HepG2 (cell line): ENCODE measurements around the gene GLT1D1. TPM values are rescaled to one million over a fixed set of nuclear protein-coding genes. Genes with fewer than 3 reads are reported as not detected.

Experiments used
- ATAC-seq: fragments of 200-7000 bp; cut with Tn5 transposase; 3 replicates; pipeline ENCODE4 v1.9.1; 2020; ENCODE audit warnings: mild to moderate bottlenecking, moderate library complexity
- BruUV-seq: library from RNA; stranded (reverse); fragments of 400-500 nt; replicated peaks from 2 replicates; lab custom pipeline; 2021; lab: Mats Ljungman, UMichigan
- CTCF ChIA-PET: fragments of 300-600 bp; formaldehyde crosslinking; extraction: SDS; loops from one replicate; lab custom pipeline; 2021; ENCODE audit warnings: low total read pairs, inconsistent platforms, low intra/inter-chr PET ratio; lab: Yijun Ruan, JAX
- POLR2A ChIA-PET: fragments of 350-600 bp; sonication (Branson Sonifier 250); formaldehyde crosslinking; loops from one replicate; lab custom pipeline; 2020; ENCODE audit warnings: antibody characterized with exemption, inconsistent platforms; lab: Yijun Ruan, JAX
- DNase-seq: peaks from one replicate; pipeline ENCODE4 v3.0.0-alpha.2; 2015; ENCODE audit warnings: low spot score
- FAIRE-seq: peaks from 3 replicates; lab custom pipeline; 2011; peaks lifted over from hg19 to GRCh38; lab: Jason Lieb, UNC
- H2AFZ ChIP-seq: one replicate; pipeline ENCODE4 v1.6.1; 2011; ENCODE audit warnings: low read length, inconsistent platforms
- H3K27ac ChIP-seq: fragments of 300-600 bp; 3 replicates; pipeline ENCODE4 v1.8.0; 2011; ENCODE audit warnings: mixed run types, mild to moderate bottlenecking, mixed read lengths, low read length, inconsistent platforms; ENCODE audit not compliant: insufficient read depth; ENCODE audit errors: extremely low read length
- H3K27me3 ChIP-seq, 2 experiments: fragments of 200-600 bp in 1 of 2; 2 replicates in 1 of 2; 3 replicates in 1 of 2; pipeline versions ENCODE4 v1.6.0 to v1.8.0; 2011; ENCODE audit warnings: low read length in 2 of 2, mild to moderate bottlenecking in 2 of 2, moderate library complexity in 2 of 2, inconsistent platforms in 1 of 2; ENCODE audit not compliant: insufficient read depth in 2 of 2, control insufficient read depth in 1 of 2
- H3K36me3 ChIP-seq, 2 experiments: fragments of 200-600 bp in 1 of 2; replicated peaks in 1 of 2; 2 replicates in 1 of 2; 3 replicates in 1 of 2; pipeline versions ENCODE4 v1.5.1 to v1.8.0; 2011; ENCODE audit warnings: low read length in 2 of 2, inconsistent platforms in 1 of 2; ENCODE audit not compliant: insufficient read depth in 2 of 2, control insufficient read depth in 1 of 2
- H3K4me1 ChIP-seq: 2 replicates; pipeline ENCODE4 v1.5.1; 2012; ENCODE audit warnings: low read length, inconsistent platforms; ENCODE audit not compliant: insufficient read depth
- H3K4me2 ChIP-seq: 2 replicates; pipeline ENCODE4 v1.6.0; 2011; ENCODE audit warnings: low read depth, low read length, inconsistent platforms
- H3K4me3 ChIP-seq, 3 experiments: fragments of 200-600 bp in 1 of 3; sonication (generic), shearing (Covaris generic) in 1 of 3; replicated peaks in 1 of 3; 2 replicates each; pipeline ENCODE4 v1.5.1; 2011 to 2016; ENCODE audit warnings: low read length in 3 of 3, inconsistent platforms in 2 of 3, low read depth in 2 of 3, mild to moderate bottlenecking in 2 of 3, control low read depth in 1 of 3, mixed read lengths in 1 of 3; ENCODE audit not compliant: insufficient read depth in 1 of 3
- H3K79me2 ChIP-seq: one replicate; pipeline ENCODE4 v1.6.1; 2011; ENCODE audit warnings: low read length, inconsistent platforms; ENCODE audit not compliant: insufficient read depth
- H3K9ac ChIP-seq: 2 replicates; pipeline ENCODE4 v1.6.0; 2011; ENCODE audit warnings: mild to moderate bottlenecking, low read depth, low read length, inconsistent platforms; ENCODE audit not compliant: insufficient read depth
- H3K9me3 ChIP-seq: 2 replicates; pipeline ENCODE4 v1.5.1; 2012; ENCODE audit warnings: mild to moderate bottlenecking, low read length
- H4K20me1 ChIP-seq: 2 replicates; pipeline ENCODE4 v1.6.0; 2011; ENCODE audit warnings: inconsistent platforms, mild to moderate bottlenecking, low read length, moderate library complexity; ENCODE audit not compliant: insufficient read depth
- FIP1L1 ChIP-seq: fragments of 200-400 bp; formaldehyde crosslinking; IDR thresholded peaks from 2 replicates; pipeline ENCODE4 v1.6.1; 2018; ENCODE audit warnings: low read depth, mild to moderate bottlenecking, low read length, moderate library complexity, borderline replicate concordance; ENCODE audit not compliant: insufficient read depth
- IRF9 ChIP-seq: sonication (generic); formaldehyde crosslinking; IDR thresholded peaks from 2 replicates; pipeline ENCODE4 v1.8.0; 2022; ENCODE audit warnings: missing genetic modification reagents, mild to moderate bottlenecking, borderline replicate concordance
- KLF9 ChIP-seq: IDR thresholded peaks from 2 replicates; pipeline ENCODE4 v1.6.1; 2016; ENCODE audit warnings: low read depth
- NCOA1 ChIP-seq: sonication (generic); formaldehyde crosslinking; IDR thresholded peaks from 2 replicates; pipeline ENCODE4 v1.9.0; 2021; ENCODE audit warnings: missing genetic modification reagents
- SETDB1 ChIP-seq: sonication (generic); formaldehyde crosslinking; IDR thresholded peaks from 2 replicates; pipeline ENCODE4 v1.5.1; 2020; ENCODE audit warnings: missing genetic modification reagents, mild to moderate bottlenecking, borderline replicate concordance
- SMYD3 ChIP-seq: sonication (generic); formaldehyde crosslinking; IDR thresholded peaks from 2 replicates; pipeline ENCODE4 v1.8.1; 2023; ENCODE audit warnings: mild to moderate bottlenecking, missing genetic modification reagents
- ZKSCAN1 ChIP-seq: fragments of 150-350 bp; IDR thresholded peaks from 2 replicates; pipeline ENCODE4 v1.6.1; 2014; ENCODE audit warnings: low read length
- ZKSCAN8 ChIP-seq: IDR thresholded peaks from 2 replicates; pipeline ENCODE4 v1.6.1; 2016; ENCODE audit warnings: borderline replicate concordance, missing genetic modification reagents, missing compliant biosample characterization
- ZNF343 ChIP-seq: sonication (generic); formaldehyde crosslinking; IDR thresholded peaks from 2 replicates; pipeline ENCODE4 v1.4.0; 2020; ENCODE audit warnings: mild to moderate bottlenecking, missing genetic modification reagents
- ZNF543 ChIP-seq: sonication (generic); formaldehyde crosslinking; IDR thresholded peaks from 2 replicates; pipeline ENCODE4 v1.4.0; 2020; ENCODE audit warnings: mild to moderate bottlenecking, missing genetic modification reagents
- WGBS: methylation state at CpG from one replicate; pipeline ENCODE4 v1.1.6; 2017; ENCODE audit warnings: low lambda C conversion rate; 5-methylcytosine and 5-hydroxymethylcytosine counted together
- in situ Hi-C: cut with HindIII; loops from 2 replicates; pipeline ENCODE4 v1.10.0; 2017; ENCODE audit warnings: low pct_unique_long_range_greater_than_20kb; ENCODE audit not compliant: extremely low pct_ligation_motif_present
- intact Hi-C: fragments of 100-400 bp; cut with micrococcal nuclease; formaldehyde crosslinking; loops from one replicate; pipeline ENCODE4 v1.10.0; 2022; ENCODE audit not compliant: unreplicated experiment
- polyA plus RNA-seq, 8 experiments: library from polyadenylated mRNA; depleted of rRNA in 3 of 8; stranded (reverse) in 7 of 8; unstranded in 1 of 8; fragments of >200 nt; fragmentation: Illumina TruSeq in 4 of 8; extraction: Trizol in 4 of 8; gene quantifications; 2 replicates each; pipeline versions ENCODE4 v1.2.1 to v1.2.3, GENCODE V29; 2011 to 2016; ENCODE audit warnings: low read depth in 4 of 8, missing spikeins in 1 of 8, mixed read lengths in 1 of 8; ENCODE audit not compliant: insufficient read depth in 1 of 8
- total RNA-seq, 5 experiments: library from RNA; depleted of rRNA; stranded (reverse); fragments of >200 nt; fragmentation: Illumina TruSeq; extraction: Trizol; gene quantifications; 2 replicates each; pipeline ENCODE4 v1.2.3, GENCODE V29; 2016; ENCODE audit warnings: low read depth in 1 of 5

The GLT1D1 gene
- total and polyA plus RNA-seq, 2 of the 13 experiments (the other 11 are each of a cell fraction or from before 2014, with no cell fraction given), result 0.09 to 0.17 TPM

- H2AFZ ChIP-seq, result no peak overlapping the region
- H3K4me1 ChIP-seq, result no peaks in the 10 kb centered on the region
- H3K4me2 ChIP-seq, result no peak overlapping the region
- H3K27ac ChIP-seq, result no peak overlapping the region
- no peak overlapping the region for H3K4me3 ChIP-seq
- TF ChIP-seq ZNF543, result no peak
- no TSS peak for BruUV-seq
- ATAC-seq (no peak), DNase-seq (no peak), FAIRE-seq (no peak)
- no peaks in the 10 kb centered on the region for H3K36me3 ChIP-seq
- in situ Hi-C loops (no loop called here), intact Hi-C loops (no loop called here)
- ChIA-PET POLR2A (no interaction called here), CTCF (no interaction called here)
- no CpG with 5 or more reads among the region's 2 CpGs for WGBS
- H3K9me3 ChIP-seq, result no peaks in the 10 kb centered on the region
- H3K79me2 ChIP-seq, result no peaks in the 10 kb centered on the region
- peaks cover 0 to 7% of the 10 kb centered on the region in 2 experiments; a peak in 1 of 5 replicates for H3K27me3 ChIP-seq
- H3K9ac ChIP-seq, result no peak overlapping the region
- H4K20me1 ChIP-seq, result no peaks in the 10 kb centered on the region
Measured at GRCh38 chr12:128994856-128995255, 141.6 kb downstream of the GLT1D1 start.

GRCh38 chr12:128995619-128996018 is 142.3 kb downstream of the GLT1D1 start:
- Histone ChIP-seq H3K4me3 (no peak overlapping the region), H3K79me2 (no peaks in the 10 kb centered on the region), H3K9me3 (no peaks in the 10 kb centered on the region), H3K9ac (no peak overlapping the region), H3K27ac (no peak overlapping the region), H3K4me2 (no peak overlapping the region), H4K20me1 (no peaks in the 10 kb centered on the region), H3K27me3 (peaks cover 0 to 7% of the 10 kb centered on the region in 2 experiments; a peak in 1 of 5 replicates), H3K36me3 (no peaks in the 10 kb centered on the region), H3K4me1 (no peaks in the 10 kb centered on the region), H2AFZ (no peak overlapping the region)
- WGBS, result under 1% methylated on average over 7 of the region's 8 CpGs
- intact Hi-C loops, result no loop called here
- FAIRE-seq, result no peak
- no peak for ATAC-seq
- ChIA-PET CTCF (no interaction called here), POLR2A (no interaction called here)
- TF ChIP-seq IRF9, result no peak
- TF ChIP-seq ZKSCAN1, result no peak
- no peak for TF ChIP-seq ZKSCAN8 (CRISPR knock-in tag)
- TF ChIP-seq SMYD3 (CRISPR knock-in tag), result no peak
- no peak for TF ChIP-seq ZNF343 (CRISPR knock-in tag)
- TF ChIP-seq KLF9 (CRISPR knock-in tag), result no peak
- TF ChIP-seq NCOA1 (CRISPR knock-in tag), result no peak
- no peak for TF ChIP-seq FIP1L1
- TF ChIP-seq SETDB1 (CRISPR knock-in tag), result no peak
- no peak for DNase-seq
- in situ Hi-C loops, result no loop called here
- no TSS peak for BruUV-seq
